Gastroesophageal sphincter (tissue), 3 donors: ENCODE results near the gene GOSR2.

Experiments used
- EP300 ChIP-seq: sonication (generic); formaldehyde crosslinking; IDR thresholded peaks from one replicate; pipeline ENCODE4 v1.6.1; 2017; ENCODE audit warnings: antibody characterized with exemption, mild to moderate bottlenecking
- POLR2A ChIP-seq, 2 donors: fragments of 450-650 bp; IDR thresholded peaks; one replicate each; pipeline ENCODE4 v1.6.1; 2017; ENCODE audit warnings: antibody characterized with exemption in 2 of 2, mild to moderate bottlenecking in 2 of 2, moderate library complexity in 1 of 2
- POLR2AphosphoS5 ChIP-seq: sonication (generic); formaldehyde crosslinking; IDR thresholded peaks from one replicate; pipeline ENCODE4 v1.6.1; 2017; ENCODE audit warnings: antibody characterized with exemption
- TF ChIP-seq, protein P1 (sequence below), 4 experiments: fragments of 200-600 bp in 2 of 4; fragments of 450-650 bp in 2 of 4; sonication (generic) in 1 of 4; IDR thresholded peaks; one replicate each; pipeline ENCODE4 v1.5.1; 2017 to 2019; ENCODE audit warnings: antibody characterized with exemption in 4 of 4, mild to moderate bottlenecking in 2 of 4, moderate library complexity in 2 of 4

DNA sequence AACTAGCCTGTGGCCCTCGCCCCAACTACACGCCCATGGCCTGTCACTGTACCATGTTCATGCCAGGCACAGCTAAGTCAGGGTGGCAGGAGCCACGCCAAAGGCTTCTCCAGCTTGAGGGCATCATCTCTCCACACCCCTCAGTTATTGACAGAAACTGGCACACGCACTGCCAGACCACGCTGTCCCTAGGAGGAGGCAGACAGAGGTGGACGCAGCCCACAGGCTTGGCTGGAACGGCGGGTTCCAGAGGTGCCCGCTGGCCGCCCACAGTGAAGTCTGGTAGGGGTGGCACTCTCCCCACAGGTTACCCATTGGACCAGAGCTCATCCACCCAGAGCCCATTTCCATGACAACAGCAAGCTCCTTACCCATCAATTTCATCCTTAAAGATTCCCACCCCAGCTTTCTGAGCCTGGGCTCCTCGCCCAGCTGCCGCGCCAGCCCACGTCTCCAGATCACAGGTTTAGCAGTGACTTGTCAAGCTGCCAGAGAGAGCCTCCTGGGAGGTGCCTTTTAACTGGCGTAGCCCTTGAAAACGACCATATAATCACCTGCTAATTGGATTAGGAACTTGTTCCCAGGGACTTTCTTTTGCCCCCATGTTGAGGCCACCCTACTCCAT lies 28.1 kb downstream of the GOSR2 start:
- TF ChIP-seq, protein P1, sequence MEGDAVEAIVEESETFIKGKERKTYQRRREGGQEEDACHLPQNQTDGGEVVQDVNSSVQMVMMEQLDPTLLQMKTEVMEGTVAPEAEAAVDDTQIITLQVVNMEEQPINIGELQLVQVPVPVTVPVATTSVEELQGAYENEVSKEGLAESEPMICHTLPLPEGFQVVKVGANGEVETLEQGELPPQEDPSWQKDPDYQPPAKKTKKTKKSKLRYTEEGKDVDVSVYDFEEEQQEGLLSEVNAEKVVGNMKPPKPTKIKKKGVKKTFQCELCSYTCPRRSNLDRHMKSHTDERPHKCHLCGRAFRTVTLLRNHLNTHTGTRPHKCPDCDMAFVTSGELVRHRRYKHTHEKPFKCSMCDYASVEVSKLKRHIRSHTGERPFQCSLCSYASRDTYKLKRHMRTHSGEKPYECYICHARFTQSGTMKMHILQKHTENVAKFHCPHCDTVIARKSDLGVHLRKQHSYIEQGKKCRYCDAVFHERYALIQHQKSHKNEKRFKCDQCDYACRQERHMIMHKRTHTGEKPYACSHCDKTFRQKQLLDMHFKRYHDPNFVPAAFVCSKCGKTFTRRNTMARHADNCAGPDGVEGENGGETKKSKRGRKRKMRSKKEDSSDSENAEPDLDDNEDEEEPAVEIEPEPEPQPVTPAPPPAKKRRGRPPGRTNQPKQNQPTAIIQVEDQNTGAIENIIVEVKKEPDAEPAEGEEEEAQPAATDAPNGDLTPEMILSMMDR (IDR thresholded peaks at IDR 0.05), result no peak
- TF ChIP-seq EP300 (no peak), POLR2A (IDR thresholded peaks at IDR 0.05) (no peak), POLR2AphosphoS5 (no peak)
